ENCODE results near the gene RAB29.

The RAB29 gene

DNA sequence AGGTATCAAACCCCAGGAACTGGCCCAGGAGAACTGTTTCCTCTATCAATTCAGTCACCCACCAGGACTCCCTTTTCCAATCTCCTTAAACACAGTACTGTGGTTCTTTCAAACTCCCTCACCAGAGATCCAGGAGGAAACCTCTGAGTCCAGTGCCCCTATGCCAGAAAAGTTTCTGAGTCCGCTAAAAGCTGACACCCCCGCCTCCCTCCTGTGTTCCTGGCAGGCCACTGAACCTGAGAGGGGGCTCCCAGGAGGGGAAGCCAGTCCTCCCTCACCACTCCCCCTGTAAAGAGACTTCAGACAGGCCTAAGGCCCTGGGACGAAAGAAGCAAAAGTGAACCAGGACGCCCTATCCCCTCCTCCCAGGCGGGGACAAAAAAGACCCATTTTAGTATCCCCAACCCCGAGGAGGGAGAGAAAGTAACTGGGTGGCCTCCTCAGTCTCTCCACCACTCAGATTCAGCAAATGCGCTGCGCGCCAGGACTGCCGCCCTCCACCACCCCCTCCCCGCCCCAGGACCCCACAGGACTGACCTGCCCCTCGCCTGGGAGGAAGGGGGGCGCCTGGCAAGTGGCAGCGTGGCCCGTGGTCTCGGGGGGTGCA is 37.1 kb upstream of the RAB29 start (continued):
- TF ChIP-seq, protein P1, sequence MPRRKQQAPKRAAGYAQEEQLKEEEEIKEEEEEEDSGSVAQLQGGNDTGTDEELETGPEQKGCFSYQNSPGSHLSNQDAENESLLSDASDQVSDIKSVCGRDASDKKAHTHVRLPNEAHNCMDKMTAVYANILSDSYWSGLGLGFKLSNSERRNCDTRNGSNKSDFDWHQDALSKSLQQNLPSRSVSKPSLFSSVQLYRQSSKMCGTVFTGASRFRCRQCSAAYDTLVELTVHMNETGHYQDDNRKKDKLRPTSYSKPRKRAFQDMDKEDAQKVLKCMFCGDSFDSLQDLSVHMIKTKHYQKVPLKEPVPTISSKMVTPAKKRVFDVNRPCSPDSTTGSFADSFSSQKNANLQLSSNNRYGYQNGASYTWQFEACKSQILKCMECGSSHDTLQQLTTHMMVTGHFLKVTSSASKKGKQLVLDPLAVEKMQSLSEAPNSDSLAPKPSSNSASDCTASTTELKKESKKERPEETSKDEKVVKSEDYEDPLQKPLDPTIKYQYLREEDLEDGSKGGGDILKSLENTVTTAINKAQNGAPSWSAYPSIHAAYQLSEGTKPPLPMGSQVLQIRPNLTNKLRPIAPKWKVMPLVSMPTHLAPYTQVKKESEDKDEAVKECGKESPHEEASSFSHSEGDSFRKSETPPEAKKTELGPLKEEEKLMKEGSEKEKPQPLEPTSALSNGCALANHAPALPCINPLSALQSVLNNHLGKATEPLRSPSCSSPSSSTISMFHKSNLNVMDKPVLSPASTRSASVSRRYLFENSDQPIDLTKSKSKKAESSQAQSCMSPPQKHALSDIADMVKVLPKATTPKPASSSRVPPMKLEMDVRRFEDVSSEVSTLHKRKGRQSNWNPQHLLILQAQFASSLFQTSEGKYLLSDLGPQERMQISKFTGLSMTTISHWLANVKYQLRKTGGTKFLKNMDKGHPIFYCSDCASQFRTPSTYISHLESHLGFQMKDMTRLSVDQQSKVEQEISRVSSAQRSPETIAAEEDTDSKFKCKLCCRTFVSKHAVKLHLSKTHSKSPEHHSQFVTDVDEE (CRISPR knock-in tag; IDR thresholded peaks at IDR 0.05): no peak

DNA sequence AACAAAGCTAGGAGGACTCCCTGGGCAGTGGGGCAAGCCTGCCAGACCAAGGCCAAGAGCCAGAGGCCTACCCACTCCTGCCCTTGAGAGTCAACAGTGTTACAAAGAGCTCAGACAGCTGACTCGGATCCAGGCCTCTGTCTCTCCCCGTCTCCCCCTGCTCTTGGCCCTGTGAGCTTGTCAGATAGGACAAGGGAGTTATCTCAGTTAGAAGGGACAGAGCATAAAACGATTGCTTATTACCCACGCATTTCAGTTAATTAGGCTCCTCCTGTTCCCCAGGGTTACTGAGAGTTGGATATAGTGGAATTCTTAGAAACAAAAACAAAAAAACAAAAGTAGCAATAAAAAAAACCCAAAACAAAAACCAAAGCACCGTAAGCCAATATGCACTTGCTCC is 36.4 kb upstream of the RAB29 start:
- no peak for ATAC-seq
- no peak for TF ChIP-seq SNAI2 (CRISPR knock-in tag; IDR thresholded peaks at IDR 0.05)
- no peak for TF ChIP-seq ZFP30 (CRISPR knock-in tag; IDR thresholded peaks at IDR 0.05)
- TF ChIP-seq TOX (CRISPR knock-in tag; IDR thresholded peaks at IDR 0.05; ENCODE audit: borderline replicate concordance): no peak

DNA sequence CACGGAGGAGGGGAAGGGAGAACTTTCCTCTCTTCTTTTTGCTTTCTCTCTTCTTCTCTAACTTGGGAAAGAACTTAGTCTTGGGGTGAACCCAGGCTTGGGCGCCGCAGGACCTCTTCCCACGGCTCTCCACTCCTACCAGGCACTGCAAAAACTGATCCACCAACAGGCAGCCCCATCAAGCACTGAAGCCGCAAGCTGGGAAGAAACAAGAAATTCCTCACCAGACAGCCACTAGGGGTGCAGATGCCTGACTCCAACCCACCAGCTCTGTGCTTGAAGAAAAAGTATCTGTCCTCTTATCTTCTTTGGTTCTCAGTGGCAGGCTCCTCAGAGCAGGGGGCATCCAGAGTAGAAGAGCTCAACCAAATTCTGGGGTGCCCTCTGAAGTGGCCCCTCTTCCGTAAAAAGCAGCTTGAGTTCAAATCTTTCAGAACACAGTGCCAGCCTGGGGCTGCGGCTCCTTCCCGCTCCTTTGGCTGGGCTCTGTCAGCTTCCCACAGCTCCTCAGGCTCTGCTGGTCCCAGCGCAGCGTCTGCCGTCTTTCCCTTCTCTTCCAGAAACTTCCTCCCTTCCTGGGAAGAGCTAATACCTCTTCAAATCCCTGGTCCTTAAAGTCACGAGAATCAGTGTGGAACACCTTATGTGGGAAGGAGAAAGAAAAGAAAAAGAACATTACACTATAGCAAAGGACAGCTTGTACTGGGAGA is 35.3 kb upstream of the RAB29 start:
- ATAC-seq: no peak
- TF ChIP-seq, protein P2, sequence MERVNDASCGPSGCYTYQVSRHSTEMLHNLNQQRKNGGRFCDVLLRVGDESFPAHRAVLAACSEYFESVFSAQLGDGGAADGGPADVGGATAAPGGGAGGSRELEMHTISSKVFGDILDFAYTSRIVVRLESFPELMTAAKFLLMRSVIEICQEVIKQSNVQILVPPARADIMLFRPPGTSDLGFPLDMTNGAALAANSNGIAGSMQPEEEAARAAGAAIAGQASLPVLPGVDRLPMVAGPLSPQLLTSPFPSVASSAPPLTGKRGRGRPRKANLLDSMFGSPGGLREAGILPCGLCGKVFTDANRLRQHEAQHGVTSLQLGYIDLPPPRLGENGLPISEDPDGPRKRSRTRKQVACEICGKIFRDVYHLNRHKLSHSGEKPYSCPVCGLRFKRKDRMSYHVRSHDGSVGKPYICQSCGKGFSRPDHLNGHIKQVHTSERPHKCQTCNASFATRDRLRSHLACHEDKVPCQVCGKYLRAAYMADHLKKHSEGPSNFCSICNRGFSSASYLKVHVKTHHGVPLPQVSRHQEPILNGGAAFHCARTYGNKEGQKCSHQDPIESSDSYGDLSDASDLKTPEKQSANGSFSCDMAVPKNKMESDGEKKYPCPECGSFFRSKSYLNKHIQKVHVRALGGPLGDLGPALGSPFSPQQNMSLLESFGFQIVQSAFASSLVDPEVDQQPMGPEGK (CRISPR knock-in tag; IDR thresholded peaks at IDR 0.05; ENCODE audit: borderline replicate concordance): no peak
- TF ChIP-seq SNAI2 (CRISPR knock-in tag; IDR thresholded peaks at IDR 0.05) (no peak), ISL1 (CRISPR knock-in tag; IDR thresholded peaks at IDR 0.05) (no peak), ZNF70 (CRISPR knock-in tag; IDR thresholded peaks at IDR 0.05) (no peak), ZC3H10 (CRISPR knock-in tag; IDR thresholded peaks at IDR 0.05) (no peak)

DNA sequence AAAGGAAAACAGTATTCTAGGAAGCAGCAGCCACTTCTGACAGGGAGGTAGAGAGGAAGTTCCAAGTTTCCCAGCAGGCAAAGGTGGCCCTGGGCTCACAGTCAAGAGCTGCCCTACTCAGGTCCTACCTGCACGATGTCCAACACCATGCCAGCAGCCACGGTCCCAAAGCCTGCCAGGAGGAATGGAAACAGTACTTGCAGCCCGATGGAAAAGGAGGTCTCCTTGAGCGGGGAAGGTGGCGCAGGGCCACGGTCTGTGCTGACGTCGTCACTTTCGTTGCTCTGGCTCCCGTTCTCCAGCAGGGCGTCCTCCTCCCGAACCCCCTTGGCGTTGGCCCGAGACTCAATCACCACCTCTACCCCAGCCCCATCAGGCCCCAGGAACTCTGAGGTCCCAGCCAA is 34.7 kb upstream of the RAB29 start:
- ATAC-seq: no peak
- TF ChIP-seq, protein P3, sequence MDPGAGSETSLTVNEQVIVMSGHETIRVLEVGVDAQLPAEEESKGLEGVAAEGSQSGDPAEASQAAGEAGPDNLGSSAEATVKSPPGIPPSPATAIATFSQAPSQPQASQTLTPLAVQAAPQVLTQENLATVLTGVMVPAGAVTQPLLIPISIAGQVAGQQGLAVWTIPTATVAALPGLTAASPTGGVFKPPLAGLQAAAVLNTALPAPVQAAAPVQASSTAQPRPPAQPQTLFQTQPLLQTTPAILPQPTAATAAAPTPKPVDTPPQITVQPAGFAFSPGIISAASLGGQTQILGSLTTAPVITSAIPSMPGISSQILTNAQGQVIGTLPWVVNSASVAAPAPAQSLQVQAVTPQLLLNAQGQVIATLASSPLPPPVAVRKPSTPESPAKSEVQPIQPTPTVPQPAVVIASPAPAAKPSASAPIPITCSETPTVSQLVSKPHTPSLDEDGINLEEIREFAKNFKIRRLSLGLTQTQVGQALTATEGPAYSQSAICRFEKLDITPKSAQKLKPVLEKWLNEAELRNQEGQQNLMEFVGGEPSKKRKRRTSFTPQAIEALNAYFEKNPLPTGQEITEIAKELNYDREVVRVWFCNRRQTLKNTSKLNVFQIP (CRISPR knock-in tag; IDR thresholded peaks at IDR 0.05; ENCODE audit: borderline replicate concordance, low read depth): no peak
- TF ChIP-seq ARNTL (CRISPR knock-in tag; IDR thresholded peaks at IDR 0.05; ENCODE audit: borderline replicate concordance, low read depth) (no peak), PPARA (CRISPR knock-in tag; IDR thresholded peaks at IDR 0.05; ENCODE audit: borderline replicate concordance) (no peak), ZC3H10 (CRISPR knock-in tag; IDR thresholded peaks at IDR 0.05) (no peak), CSDC2 (CRISPR knock-in tag; IDR thresholded peaks at IDR 0.05) (no peak), GLIS3 (CRISPR knock-in tag; IDR thresholded peaks at IDR 0.05) (no peak), OSR1 (CRISPR knock-in tag; IDR thresholded peaks at IDR 0.05) (no peak), SNAI2 (CRISPR knock-in tag; IDR thresholded peaks at IDR 0.05) (no peak), TCF4 (CRISPR knock-in tag; IDR thresholded peaks at IDR 0.05; ENCODE audit: borderline replicate concordance) (no peak), ZFP3 (CRISPR knock-in tag; IDR thresholded peaks at IDR 0.05) (no peak), ZNF565 (CRISPR knock-in tag; conservative IDR thresholded peaks at IDR 0.05; ENCODE audit: low read depth) (no peak), ISL1 (CRISPR knock-in tag; IDR thresholded peaks at IDR 0.05) (no peak)
- TF ChIP-seq, protein P4, sequence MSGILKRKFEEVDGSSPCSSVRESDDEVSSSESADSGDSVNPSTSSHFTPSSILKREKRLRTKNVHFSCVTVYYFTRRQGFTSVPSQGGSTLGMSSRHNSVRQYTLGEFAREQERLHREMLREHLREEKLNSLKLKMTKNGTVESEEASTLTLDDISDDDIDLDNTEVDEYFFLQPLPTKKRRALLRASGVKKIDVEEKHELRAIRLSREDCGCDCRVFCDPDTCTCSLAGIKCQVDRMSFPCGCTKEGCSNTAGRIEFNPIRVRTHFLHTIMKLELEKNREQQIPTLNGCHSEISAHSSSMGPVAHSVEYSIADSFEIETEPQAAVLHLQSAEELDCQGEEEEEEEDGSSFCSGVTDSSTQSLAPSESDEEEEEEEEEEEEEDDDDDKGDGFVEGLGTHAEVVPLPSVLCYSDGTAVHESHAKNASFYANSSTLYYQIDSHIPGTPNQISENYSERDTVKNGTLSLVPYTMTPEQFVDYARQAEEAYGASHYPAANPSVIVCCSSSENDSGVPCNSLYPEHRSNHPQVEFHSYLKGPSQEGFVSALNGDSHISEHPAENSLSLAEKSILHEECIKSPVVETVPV (CRISPR knock-in tag; IDR thresholded peaks at IDR 0.05): no peak
- TF ChIP-seq, protein P2 (CRISPR knock-in tag; IDR thresholded peaks at IDR 0.05; ENCODE audit: borderline replicate concordance): no peak
- TF ChIP-seq, protein P5, sequence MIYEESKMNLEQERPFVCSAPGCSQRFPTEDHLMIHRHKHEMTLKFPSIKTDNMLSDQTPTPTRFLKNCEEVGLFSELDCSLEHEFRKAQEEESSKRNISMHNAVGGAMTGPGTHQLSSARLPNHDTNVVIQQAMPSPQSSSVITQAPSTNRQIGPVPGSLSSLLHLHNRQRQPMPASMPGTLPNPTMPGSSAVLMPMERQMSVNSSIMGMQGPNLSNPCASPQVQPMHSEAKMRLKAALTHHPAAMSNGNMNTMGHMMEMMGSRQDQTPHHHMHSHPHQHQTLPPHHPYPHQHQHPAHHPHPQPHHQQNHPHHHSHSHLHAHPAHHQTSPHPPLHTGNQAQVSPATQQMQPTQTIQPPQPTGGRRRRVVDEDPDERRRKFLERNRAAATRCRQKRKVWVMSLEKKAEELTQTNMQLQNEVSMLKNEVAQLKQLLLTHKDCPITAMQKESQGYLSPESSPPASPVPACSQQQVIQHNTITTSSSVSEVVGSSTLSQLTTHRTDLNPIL (CRISPR knock-in tag; IDR thresholded peaks at IDR 0.05; ENCODE audit: low read depth): no peak
